ENCODE results near the gene METTL24. TPM values are rescaled to one million over a fixed set of nuclear protein-coding genes. Genes with fewer than 3 reads are reported as not detected.

METTL24 gene
- total RNA-seq, 1 donor from 2014 or later, result not detected

DNA sequence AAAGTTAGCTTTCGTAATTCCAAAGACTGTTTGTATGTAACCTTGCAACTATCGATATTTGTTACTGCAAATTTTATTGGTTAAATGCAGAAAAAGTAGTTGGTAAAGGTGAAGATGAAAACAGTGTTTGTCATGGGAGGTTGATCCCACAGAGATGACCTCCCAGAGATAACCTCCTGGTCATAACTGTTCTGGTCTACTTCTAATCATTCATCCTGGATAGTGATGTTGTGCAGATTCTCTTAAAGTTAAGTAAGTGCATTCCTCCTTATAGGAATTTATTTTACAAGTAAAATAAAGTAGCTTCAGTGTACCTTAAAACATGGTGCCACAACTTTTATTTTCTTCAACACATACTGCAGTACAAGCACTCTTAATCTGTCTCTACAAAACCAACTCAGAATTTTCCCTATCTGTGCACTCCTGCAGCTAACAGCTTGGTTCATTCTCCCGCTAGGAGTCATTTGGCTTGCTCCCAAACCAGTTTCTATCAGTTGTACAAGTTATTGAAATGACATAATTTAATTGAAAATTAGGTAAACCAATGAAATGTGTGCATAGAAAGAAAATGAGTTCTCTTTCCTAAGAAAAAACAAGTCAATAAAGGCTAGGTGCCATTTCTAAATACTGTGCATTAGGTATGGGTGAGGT is 19.2 kb downstream of the METTL24 start:
- intact Hi-C loops (cut with micrococcal nuclease), result no loop called here

DNA sequence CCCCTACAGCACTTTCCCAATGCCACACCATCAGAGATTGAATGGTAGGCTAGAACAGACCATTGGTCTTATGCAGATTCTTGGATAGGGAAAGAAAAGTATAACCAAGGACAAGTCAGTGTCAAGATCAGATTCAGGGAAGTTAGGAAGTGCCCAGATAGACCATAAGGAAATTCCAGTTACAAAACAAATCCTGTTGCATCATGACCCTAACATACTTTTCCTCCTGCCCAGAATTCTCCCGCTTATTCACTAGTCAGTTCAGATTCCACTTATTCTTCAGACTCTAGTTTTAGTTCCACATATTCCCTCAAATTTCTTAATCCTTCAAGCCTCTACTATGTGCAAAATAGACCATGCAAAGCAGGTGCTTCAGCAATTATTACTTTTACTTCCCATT is 20.7 kb downstream of the METTL24 start:
- intact Hi-C loops (cut with micrococcal nuclease), result no loop called here

DNA sequence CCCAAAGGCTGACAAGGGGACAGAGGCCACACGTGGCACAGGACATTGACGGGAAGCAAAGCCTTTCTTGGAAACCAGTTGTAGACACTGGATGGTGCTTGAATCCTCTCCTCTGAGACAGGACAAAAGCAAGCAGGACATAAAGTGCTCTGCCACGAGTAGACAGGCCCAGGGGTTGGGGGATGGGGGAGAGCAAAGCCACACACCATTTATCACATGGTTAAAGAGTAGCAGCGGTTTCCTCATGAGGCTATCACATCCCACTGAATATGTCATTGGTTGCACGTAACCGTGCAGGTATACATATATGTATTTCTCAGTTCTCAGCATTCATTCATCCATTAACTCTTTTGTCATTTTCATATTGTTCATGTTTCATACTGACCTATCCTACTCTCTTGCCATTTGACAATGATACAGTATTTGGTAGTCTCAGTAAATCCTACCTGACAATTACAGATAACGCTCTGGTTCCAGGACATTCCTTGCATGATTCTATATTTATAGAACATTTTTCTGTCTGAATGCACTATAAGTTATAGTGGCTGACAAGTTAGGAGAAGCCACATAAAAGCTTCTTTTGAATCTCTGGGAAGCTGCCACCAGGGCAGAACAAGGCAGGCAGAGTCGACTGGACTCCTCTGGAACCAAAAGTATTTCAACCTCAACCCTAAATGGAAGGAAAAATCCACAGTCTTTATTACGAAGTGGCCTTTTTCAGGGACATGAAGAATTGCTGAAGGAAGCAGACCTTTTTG is 23.5 kb downstream of the METTL24 start:
- intact Hi-C loops (cut with micrococcal nuclease), result no loop called here

- intact Hi-C loops (cut with micrococcal nuclease), result no loop called here
Measured at GRCh38 chr6:110332281-110332680, 25.9 kb downstream of the METTL24 start.

- intact Hi-C loops (cut with micrococcal nuclease), result no loop called here
Measured at GRCh38 chr6:110331816-110332215, 26.3 kb downstream of the METTL24 start.

DNA sequence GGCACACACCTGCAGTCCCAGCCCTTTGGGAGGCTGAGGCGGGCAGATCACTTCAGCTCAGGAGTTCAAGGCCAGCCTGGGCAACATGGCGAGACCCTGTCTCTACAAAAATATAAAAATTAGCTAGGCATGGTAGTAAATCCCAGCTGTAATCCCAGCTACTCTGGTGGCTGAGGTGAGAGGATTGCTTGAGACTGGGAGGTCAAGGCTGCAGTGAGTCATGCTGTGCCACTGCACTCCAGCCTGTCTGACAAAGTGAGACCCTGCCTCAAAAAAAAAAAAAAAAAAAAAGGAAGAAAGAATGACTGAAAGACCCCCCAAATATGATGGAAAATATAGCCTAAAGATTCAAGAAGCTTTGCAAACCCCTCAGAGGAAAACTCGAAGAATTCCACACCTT is 26.8 kb downstream of the METTL24 start:
- intact Hi-C loops (cut with micrococcal nuclease), result no loop called here

DNA sequence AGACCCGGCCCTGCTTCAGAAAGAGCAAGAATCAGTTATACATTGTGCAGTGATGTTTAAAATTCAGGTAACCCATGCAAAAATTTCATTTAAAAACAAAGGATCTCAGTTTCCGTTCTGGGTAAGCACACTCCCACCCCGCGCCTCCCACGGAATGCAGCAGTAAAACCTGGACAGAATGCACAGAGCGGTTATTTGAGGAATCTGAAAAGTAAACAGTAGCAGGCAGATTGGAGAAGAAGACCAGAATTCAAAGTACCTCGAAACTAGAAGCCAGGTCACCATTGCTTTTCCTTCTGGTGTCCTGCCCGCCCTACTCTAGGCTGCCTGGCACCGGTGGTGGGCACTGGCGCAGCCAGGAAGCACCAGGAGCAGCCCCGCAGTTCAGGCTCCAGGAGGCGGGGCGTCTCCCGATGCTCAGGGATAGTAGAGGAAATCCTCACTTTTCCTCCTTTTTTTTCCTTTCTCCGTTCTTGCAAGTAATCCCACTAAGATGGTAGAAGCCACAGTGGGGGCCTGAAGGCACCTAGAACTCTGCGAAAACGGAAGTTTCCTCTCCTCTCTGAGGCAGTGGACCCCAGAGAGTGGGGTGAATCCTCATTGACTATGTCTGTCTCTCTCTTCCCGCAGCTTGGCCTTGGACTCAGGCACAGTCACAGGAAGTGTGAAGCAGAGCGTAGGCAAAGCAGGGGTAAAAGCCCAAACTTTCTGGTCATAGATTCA is 28.3 kb downstream of the METTL24 start:
- intact Hi-C loops (cut with micrococcal nuclease), result no loop called here

DNA sequence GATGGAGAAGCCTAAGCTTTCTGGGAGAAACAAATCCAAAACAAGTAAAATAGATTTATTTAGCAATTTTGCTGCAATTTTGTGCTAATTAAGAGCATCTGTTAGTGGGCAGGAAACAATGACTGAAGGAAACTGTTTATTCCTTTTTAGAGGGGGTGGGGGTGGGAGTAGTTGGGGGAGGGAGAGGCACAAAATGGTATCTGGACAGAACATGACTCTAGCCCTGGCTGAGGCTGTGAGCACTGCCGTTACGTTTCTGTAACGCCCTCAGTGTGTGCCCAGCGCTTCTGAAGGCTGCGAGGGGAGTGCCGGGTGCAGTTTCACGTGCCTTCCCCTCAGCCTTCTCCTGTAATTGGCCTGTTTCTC is 28.8 kb downstream of the METTL24 start:
- intact Hi-C loops (cut with micrococcal nuclease), result no loop called here

DNA sequence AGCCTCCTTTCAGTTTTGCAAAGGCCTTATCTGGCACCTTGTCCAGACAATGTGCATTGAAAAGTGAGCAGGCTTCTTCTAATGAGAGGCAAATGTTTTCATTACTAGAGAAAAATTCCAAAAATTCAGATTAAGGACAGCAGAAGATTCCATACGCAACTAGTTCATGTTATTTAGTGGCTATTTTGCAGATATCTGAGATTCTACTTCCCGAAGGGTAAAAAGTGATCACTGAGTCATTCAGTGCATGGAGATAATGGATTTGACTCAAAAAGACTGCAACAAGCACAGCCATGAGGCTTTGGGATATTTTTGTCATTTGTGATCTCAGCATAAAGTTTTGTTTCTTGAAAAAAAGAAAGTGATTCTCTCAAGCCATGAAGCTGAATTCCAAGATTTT is 29.9 kb downstream of the METTL24 start:
- intact Hi-C loops (cut with micrococcal nuclease), result no loop called here

- intact Hi-C loops (cut with micrococcal nuclease), result no loop called here
Measured at GRCh38 chr6:110327391-110327790, 30.8 kb downstream of the METTL24 start.

DNA sequence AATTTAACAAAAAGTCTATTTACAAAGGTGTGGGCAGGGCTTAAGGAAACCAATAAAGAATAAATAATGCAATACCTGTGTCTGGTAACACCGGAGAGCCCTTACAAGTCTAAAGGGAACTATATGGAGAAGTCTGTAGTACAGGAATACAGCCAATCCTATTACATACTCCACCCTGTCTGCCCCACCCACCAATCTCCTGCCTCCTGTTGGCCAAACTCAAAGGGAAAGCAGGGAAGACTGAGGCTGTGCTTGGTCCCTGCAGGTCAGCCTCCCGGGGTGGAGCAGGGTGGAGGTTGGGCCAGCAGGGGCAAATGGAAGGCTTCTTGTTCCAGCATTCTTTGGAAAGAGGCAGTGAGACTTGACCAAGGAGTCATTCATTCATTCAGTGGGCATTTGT is 31.5 kb downstream of the METTL24 start:
- intact Hi-C loops (cut with micrococcal nuclease), result no loop called here

DNA sequence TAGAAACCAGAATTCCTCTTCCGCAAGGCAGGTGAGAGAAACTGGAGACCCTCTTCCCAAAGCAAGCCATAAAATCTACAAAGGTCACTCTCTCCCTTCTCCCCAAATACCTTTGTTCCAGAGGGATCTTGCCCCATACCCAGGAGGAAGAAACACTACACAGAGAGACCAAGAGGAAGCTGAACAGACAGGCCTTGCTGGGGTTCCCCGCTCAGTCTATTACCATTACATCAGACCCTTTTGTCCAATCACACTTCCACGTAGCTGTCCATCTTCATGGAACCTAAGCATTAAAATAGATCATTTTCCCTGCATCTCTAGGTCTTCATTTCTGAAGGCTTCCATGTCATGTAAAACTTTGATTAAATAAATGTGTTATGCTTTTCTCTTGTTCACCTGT is 32.1 kb downstream of the METTL24 start:
- intact Hi-C loops (cut with micrococcal nuclease), result no loop called here

- intact Hi-C loops (cut with micrococcal nuclease), result no loop called here
Measured at GRCh38 chr6:110325197-110325596, 33.0 kb downstream of the METTL24 start.

DNA sequence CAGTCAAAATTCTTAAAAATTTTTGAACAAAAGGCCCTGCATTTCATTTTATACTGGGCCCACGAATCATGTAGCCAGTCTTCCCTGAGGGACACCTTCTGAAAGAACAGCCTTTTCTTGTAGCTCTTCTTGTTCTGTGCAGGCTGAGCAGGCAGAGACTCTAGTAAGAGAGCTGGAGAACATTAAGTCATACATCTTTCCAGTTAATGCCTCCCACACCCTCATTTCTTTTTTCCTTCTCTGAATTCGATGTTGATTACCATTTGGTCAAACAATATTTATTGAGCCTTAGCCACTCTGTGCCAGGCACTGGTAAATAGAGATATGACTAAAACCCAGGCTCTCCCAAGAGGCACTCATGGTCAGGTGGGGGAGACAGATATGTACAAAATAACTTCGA is 33.6 kb downstream of the METTL24 start:
- intact Hi-C loops (cut with micrococcal nuclease), result no loop called here

- intact Hi-C loops (cut with micrococcal nuclease), result no loop called here
Measured at GRCh38 chr6:110323258-110323657, 34.9 kb downstream of the METTL24 start.

GRCh38 chr6:110322874-110323242 is 35.3 kb downstream of the METTL24 start:
- intact Hi-C loops (cut with micrococcal nuclease), result no loop called here

DNA sequence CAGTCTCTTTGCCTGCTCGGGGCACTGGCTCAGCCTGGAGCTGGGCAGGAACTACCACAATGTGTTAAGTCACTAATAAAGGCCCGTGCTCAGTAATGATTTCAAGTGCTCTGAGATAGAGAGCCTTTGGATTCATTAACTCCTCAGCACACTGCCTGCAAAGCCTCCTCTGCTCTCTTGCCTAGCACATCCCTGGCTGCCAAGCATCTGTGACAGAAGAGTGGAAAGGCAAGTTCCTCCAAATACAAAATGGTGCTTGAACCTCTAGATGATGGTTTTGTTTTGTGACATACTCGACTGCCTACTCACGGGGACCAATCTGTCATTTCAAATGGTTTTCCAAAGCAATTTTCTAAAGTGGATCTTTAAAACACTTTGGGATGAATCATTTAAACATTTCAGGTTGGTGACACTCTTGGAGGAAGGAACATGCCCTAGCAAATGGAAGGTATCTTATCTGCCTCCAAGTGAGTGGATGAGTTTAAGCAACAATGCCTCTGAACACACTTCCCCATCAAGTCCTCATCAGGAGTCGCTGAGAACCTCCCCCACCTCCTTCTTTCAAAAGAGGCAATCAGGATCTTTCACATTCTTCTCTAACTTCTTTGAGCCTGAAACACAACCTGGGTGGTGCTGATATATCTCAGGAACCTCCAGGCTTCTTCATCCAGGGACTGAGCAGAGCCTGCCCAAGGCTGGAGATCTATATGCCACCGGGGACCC is 35.8 kb downstream of the METTL24 start:
- intact Hi-C loops (cut with micrococcal nuclease), result no loop called here

DNA sequence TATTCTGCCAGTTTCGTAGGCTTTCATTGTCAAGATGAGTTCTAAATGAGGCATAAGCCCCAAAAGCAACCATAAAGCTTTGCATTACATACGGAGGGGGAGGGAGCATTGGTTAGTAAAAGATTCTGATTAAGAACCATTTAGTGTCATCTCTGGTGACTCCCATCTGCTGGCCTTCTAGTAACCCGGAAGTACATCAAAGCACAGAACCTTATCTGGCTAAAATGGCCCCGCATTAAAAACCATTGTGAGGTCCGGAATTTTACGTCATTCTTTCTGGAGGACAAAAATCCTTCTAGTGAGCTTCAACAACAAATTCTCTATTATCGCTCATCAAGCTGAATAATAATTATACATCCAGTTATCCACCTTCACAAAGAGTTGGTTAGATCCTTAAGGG is 37.8 kb downstream of the METTL24 start:
- intact Hi-C loops (cut with micrococcal nuclease), result no loop called here

DNA sequence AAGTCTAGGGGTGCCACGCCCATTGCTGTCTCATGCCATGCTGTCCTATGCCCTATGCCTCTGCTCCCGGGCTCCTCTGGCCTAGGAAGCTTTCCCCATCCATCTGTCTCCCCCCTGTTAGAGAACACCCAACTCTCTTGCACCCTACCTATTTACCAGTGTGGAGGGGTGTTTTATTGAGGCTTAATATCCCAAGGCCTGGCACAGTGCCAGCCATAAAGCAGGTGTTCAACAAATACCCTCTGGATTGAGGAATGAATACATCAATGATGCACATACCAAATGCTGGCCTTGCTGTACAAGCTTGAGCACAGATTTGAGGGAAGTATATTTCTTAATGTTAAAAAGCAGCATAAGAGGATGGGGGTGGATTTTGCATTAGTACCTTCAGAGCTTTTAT is 38.3 kb downstream of the METTL24 start:
- intact Hi-C loops (cut with micrococcal nuclease), result no loop called here

DNA sequence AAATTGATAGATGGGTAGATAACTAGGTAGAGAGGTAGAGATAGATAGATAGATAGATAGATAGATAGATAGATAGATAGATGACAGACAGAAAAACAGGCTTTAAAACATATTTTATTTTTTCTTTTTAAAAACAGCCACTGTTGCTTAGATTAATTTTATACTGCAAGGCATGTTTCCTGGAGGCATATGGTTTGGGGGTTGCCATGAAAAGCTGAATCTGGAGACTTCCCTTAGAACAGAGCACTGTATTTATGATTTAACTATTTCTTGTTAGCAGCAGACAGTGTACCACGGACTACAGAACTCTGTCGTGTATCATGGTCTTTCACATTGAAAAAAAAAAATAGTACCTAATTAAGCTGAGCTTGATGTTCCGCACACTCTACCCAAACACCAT is 38.8 kb downstream of the METTL24 start:
- intact Hi-C loops (cut with micrococcal nuclease), result no loop called here

DNA sequence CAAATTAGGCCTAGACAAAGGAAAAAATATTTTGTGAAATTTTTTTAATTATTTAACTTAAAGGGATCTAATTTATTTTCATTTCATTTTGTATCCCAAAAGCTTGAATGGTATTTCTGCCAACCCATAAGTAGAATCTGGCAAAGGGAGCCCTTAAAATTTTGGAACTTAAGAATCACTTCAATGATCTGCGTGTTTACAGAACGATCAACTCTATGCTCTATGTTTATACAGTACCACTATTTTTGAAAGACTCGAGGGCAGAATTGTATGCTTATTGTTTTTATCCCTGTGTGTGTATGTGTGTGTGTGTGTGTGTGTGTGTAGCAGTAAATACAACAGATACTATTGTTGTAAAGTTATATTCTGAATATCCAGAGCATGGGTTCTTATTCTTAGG is 39.2 kb downstream of the METTL24 start:
- intact Hi-C loops (cut with micrococcal nuclease), result no loop called here

DNA sequence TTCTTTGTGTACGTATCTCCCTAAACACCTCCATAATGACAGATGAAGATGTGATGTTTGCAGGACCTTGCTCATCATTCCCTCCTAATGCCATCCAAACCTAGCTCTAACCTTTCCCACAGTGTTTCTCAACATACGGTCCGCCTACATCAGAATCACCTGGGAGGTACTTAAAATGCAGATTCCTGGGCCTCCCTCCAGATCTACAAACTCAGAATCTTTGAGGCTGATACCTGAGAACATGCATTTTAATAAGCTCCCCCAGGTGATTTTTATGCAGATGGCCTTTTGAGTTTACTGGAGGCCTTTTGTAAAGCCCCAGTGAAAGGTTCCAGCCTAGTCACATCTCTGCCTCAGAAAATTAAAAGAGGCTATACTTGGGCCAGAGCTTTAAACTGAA is 40.5 kb downstream of the METTL24 start:
- intact Hi-C loops (cut with micrococcal nuclease), result no loop called here
